HG03045 (cell line): ENCODE results near the gene GP1BB.

Experiments used
- ATAC-seq: cut with Tn5 transposase; IDR thresholded peaks from one replicate; pipeline ENCODE4 v1.9.1; 2021; ENCODE audit warnings: mild to moderate bottlenecking, moderate library complexity; ENCODE audit not compliant: unreplicated experiment

Gene GP1BB

DNA sequence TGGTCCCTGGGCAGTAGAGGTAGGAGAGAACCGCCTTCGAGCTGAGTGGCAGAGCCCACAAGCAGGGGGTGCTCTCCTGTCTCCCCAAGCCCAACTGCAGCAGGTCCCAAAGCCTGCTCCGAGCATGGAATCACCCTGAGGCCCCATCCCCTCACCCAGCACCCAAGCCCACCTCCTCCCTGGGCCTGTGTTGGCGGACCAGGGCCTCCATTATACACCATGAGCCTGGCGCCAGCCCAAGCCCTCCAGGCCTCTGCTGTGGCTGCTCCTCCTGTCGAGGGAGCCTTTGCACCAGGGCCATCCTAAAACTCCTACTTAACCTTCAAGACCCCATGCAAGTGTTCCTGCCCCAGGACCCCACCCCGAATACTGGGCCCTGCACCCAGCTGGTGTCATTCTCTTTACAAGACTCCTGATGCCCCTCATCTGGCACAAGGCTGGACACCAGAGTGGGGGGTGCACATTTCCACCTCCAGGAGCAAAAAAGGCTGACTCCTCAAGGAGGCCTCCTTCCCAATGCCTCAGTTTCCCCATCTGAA is 16.6 kb downstream of the GP1BB start:
- ATAC-seq, result no peak

DNA sequence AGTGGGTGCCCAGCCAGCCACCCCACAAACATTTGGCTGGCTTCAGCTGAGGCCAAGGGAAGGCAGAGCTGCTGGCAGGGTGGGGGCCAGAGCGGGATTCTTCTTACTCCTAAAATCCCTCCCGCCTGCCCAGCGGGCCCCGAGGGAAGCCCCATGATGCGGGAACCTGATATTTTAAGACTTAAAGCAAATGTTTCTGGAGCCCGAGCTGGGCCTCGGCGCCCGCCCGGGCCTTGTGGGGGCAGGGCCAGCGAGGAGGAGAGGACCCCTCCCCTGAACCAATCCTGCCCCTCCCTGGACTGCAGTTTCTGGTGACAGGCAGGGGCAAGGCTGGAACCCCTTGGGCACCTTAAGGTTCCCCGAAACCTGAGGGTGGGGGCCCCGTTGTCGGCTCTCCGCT is 17.2 kb downstream of the GP1BB start:
- ATAC-seq, result no peak

DNA sequence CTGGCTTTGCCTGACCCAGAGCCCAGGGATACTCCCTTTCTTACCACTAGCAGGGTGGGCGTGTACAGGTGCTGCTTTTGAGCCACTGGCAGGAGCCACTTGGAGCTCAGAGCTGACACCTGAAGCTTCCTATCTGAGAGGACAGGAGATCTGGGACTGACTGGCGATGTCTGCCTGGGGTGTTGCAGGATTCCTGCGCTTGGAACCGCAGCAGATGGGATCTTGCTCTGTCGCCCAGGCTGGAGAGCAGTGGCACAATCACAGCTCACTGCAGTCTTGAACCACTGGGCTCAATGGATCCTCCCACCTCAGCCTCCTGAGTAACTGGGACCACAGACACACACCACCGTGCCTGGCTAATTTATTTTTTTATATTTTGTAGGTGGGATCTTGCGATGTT is 17.7 kb downstream of the GP1BB start:
- no peak for ATAC-seq

DNA sequence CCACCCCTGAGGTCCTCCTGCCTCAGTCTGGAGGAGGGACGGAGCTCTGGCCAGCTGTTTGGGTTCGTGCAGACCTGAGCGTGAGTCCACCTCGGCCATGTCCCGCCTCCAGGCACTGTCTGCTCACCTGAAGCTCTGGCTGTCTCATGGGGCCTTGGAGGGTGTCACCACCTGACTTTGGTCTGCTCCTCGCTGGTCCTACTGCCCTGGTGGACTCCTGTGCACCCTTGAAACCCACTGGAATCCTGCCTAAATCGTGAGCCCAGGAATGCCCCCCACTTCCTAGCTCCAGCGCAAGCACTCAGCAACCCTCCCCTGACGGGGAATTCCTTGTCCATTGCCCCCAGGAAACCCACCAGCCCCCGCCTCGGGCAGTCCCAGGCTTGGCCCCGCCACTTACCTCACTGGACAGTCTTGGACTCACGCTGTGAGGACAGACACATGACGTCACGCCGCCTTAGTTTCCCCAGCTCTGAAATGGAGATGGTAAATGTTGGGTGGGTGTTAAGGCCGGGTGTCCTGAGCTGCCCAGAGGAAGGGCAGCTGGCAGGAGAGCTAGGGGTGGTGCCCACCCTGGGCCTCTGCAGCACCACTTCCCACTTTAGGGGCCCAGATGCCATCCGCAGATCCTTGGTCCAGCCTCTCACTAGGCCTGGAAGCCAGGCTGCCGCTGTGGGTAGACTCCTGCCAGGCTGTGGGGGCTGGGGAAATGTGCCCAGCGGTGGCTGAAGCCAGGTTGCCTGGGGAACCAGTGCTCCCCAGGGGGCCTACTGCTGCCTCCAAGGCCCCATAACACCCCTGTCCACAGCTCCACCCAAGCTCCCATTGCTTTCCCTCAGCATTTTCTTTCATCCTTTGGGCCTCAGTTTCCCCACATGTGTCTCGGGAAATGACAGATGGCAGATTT is 19.1 kb downstream of the GP1BB start:
- no peak for ATAC-seq

DNA sequence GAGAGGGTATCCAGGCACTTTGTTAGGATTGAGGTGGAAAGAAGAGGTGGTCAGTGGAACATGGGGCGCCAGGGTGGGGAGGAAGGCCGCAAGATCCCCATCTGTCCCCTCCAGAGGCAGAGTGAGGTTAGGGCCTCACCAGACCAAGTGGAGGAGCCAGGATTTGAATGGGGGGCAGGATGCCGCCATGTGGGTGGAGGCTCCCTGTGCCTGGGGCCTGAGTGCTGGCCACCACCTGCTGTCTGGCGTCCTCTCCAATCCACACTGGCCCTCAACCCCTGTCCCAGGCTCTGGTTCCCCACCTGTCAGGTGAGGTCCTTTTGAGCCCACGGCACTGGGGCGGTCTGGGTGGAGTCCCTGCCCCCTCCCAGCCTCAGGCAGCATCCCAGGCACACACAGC is 19.7 kb downstream of the GP1BB start:
- ATAC-seq, result no peak

DNA sequence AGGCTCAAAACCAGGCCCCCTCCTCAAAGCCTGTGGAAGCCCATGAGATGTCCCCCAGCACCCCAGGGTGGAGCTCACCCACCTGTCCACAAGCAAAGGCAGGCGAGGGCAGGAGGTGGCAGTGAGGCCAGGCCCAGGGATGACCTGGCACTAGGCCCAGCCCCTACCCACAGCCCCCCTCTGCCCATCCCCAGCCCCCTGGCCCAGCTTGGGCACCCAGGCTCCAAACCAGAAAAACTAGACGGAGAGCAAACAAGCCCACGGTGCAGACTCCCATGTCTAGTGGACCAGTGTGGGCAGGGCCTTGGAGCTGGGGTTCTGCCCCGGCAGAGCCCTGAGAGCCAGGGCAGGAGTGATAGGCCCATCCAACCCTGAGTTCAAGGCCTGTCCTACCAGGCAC is 20.3 kb downstream of the GP1BB start:
- ATAC-seq, result no peak

DNA sequence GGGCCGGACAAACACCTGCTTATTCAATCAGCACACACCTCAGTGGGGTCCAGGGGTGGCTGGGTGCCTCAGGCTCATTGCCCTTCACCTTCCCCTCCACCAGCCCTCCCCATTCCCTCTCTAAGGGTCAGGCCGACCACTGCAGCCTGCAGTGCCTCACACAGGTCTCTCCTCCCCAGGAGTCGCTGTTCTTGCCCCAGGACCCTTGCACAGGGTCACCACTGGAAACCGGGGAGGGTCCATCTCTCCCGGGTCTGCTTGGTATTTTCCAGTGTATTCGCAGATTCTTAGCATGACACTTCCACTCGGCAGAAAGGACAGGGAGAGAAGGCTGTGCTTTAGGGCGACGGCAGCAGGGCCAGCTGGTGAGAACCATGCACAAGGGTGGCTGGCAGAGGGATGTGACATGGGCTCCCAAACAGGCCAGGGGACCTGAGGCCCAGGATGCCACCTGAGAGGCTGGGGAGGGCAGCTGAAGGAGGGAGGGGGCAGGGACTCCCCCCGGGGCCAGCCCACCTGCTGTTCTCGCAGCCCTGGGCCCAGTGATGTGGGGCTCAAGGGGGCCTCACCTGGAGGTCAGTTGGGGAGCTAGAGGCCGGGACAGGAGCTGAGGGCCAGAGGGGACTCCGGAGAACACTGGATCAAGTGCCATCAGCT is 21.1 kb downstream of the GP1BB start:
- no peak for ATAC-seq

DNA sequence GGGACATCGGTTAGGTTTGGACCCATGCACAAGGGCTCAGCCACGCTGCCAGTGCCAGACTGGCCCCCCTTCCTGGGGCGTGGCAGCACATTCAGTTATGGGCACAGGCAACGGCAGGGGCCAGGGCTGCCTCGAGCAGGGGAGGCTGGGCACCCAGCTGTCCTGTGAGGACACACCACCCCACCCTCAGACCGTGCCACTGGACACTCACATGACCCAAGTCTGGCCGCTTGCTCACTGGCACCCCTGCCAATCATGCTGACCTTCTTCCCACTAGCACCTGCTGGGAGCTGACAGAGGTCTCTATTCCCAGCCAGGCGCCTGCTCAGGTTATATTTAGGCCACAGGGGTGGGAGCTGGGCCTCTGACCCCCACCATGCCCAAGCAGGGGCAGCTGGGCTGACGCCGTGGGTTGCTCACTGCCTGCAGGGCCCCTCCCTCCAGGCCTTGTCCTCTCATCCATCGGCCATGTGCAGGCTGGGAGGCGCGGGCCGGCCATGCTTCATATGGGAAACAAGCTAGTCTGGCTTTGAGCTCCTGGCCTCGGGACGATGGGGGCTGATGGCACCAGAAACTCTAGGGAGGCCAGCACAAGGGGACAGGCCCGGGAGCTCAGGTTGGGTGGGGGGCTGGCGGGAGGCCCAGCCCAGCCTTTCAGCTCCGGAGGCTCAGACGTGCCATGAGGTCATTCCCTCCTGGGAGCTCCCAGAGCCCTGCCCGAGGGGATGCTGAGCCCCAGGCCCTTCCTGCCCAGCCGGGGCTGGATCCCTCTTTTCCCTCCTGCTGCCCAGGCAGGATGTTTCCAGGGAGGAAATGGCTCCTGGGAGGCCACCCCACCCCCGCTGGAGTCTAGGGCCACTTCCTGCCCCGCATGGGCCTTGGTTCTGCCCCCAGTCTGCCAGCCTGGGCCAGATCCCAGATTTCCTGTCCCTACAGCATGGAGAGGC is 22.1 kb downstream of the GP1BB start:
- no peak for ATAC-seq

DNA sequence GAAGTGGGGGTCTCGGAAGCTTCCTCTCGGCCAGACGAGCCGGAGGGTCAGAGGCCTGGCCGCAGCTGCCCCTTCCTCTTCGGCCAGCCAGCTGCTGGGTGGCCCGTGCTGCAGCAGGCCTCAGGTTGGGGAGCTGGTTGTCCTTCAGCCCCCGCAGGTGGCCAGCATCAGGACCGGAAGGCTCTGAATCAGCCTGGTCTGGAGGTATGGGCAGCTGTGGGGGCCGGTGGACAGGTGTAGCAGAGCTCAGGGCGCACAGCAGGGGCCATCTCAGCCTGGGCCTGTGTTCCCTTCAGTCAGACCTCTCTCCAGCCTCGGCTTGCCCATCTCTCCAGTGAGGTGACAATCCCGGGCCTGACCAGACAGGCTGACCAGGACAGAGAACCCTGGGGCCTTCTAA is 23.4 kb downstream of the GP1BB start:
- no peak for ATAC-seq

DNA sequence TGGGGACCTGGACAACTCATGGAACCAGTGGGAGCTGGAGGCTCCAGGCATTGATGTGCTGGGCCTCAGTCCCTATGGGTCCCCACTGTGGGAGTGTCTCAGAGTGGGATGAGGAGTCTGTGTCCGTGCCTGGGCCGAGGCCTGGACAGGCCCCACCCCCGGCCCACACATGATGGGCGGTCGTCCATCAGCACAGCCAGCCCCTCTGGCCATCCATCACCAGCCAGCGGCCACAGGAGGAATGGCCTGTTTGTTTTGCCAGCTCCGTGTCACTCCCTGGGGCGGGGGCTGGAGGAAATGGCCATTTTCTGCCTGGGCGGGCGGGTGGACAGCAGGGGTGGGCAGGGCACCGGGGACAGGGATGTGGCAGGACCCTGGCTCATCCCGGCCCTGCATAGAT is 24.2 kb downstream of the GP1BB start:
- ATAC-seq, result no peak

DNA sequence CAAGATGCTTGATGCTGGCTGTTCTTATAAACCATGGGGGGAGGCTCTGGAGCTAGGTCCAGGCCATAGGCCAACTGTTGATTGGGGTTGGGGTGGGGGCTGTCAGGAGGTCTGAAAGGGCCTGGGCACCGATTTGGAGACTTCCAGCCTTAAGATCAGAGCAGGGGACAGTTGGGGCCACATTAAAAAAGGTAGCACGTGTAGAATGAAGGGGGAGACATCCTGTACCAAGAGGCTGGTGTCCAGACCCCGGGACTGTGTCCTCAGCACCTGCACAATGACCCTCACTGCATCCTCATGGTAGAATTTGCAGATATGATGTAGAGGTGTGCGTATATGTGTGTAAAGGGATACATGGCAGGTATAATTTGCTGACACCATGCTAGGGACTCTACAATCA is 24.8 kb downstream of the GP1BB start:
- no peak for ATAC-seq

DNA sequence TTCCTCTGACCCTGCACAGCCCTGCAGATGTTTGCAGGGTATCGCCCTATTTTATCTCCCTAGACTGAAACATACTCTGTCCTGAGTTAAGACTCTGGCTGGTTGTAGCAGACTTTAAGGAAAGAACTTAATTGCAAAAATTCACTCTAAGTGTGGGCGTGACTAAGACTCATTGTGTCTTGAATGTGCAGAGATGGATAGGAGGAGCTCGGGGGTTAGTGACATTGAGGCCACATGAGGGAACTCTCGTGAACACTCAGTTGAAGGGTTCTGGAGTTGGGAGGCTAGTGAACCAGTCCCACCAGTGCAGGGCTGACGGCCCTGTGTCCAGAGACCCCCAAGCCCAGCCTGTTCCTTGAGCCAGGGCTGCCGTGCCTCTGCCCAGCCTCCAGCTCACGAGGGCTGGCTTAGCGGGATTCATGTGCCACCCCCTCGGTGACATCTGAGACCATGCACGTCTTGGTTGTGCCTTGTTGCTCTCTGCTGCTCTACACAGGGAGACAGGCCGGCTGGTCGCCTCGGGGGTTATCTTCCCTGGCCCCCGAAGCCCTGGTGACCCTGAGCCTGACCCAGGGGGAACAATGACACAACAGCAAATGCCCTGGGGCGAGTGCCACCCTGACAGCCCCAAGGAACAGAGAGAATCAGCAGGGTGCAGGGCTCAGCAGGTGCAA is 25.8 kb downstream of the GP1BB start:
- no peak for ATAC-seq

DNA sequence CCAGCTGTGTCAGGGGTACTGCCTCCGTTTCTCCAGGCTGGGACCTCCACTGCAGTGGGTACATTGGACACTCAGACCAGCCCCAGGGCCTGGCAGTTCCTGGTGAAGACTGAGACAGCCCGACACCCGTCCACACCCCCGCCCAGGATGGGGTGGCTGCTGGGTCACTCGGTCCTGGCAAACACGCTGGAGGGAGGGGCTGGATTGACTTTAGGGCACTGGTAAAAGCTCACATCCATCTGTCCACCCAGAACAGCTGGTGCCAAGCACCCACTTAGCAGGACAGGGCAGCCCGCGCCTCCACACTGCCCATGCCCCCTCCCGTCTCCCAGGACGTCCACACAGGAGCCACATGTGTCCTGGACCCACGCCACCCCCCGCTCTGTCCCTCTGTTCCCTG is 26.5 kb downstream of the GP1BB start:
- ATAC-seq, result no peak

DNA sequence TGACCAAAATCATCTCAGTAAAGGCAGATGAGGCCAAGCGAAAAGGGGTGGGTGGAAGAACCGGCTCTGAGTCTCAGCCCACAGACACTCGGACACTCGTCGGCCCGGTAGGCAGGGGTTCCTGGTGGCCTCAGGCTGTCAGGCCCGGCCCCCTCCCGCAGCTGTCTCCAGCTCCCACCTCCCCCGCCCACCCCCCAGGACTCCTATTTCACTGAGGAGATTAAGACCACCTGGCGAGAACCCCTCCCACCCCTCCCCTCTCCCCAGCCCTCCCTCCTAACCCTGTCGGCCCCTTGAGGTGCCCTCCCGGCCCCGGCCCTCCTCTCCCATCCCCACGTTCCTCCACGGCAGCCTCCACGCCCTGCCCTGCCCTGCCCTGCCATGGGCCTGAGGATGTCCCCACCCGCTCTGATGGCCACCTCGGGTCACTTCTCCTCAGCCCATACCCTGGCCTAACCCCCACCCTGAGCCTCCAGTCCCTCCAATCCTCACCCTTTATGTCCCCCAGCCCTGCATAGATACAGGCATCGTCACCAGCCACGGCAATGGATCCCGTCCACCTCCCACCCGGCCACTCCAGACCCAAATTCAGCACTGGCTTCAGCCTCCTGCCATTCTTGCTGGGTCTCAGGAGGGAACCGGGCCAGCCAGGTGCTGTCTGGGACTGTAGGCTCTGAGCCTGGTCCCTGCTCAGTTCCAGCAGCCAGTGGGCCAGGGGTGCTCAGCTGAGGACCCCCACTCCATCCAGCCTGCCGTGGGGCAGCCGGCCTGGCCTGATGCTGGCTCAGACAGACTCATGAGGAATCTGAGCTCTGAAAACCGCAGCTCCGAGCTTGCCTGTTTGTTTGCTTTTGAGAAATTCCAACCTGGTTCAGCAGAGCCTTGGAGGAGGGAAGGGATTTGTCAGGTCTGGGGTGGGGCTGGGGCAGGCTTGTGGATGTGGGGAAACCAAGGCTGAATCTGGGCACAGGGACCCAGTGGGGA is 27.5 kb downstream of the GP1BB start:
- no peak for ATAC-seq

DNA sequence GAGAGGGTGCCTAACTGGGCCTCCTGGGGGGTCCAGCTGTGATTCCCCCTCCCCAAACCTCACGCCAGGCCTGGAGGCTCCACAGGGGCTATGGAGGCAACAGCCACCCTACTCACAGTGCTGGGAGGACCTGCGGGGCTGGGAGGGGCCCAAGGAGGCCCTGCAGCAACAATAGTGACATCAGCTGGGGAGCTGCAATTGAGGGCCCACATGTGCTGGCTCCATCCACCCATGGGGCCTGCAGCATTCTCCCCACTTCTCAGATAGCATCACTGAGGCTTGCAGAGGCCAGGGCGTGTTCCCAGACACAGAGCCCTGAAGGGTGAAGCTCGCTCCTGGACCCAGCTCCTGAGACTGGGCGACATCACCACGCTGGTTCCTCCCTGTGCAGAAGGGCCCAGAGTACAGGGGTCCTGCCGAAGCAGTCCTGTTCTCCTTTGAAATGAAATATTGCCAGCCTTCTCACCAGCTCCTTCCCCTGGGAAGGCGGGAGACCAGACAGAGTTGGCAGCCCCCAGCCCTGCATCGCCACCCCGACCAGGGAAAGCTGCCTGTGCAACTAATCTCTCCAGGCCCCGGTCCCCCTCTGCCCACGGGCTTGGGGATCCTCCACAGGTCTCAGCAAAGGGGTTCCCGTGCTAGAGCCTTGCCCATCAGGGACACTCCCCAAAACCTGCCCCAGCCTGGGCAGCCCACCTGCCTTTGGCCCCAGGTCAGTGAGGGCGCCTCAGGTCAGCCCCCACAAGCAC is 28.3 kb downstream of the GP1BB start:
- ATAC-seq, result no peak

DNA sequence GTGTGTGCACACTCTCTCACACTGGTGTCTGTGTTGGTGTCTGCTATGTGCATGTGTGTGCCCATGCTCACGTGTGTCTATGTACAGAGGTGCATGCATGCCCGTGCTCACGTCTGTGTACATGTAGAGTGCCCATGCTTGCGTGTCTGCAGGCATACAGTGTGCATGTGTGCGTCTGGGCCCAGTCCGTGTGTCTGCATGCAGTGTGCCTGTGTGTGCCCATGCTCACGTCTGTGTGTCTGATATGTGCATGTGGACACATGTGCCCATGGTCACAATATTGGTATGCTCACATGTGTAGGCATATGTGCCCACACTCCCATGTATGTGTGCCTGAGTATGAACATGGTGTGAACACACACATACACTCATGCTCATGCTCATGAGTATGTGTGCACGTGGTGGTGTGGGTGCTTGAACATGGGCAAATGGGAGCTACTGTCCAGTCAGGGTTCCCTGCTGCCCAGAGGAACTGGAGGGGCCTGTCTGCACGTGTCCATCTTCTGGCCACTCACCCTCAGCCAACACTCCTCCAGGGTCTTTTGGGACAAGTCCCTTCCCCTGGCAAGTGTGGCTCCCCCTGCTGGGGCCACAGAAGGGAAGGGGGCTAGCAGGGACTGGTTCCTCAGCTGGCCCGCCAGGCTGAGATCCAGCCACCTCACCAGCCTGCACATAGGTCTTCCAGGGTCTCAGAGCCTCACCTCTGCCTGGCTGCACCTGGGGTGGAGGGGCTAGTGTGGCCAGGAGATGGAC is 29.9 kb downstream of the GP1BB start:
- no peak for ATAC-seq

DNA sequence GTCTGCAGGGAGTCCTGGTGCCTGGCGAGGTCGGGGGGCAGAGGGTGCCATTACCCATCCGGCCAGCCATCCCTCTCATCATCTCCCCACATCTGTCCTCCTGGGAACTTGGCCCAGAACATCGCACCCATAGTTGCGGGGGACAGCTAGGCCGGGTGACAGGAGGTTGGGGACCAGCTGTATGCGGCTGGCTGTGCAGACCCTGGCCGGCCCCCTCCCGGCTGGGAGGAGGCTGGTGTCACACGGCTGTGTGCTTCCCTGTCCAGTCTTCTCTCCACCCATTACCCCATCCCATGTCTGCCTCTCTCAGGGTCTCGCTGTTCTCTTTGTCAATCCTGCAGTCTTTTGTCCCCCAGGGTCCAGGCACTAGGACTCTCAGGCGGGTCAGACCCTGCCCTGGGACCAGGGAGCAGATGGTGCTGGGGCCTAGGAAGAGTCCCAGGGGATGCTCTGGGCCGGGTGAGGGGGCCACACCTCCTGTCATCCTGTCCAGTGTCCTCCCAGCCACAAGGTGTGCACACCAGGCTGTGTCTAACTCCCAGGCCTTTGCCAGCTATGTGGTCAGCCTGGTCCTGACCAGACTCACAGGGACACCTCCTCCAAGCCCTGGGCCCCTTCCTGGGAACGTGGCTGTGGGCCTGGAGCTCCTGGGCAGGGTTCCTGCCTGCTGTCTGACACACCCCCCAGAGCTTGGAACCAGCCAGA is 30.8 kb downstream of the GP1BB start:
- no peak for ATAC-seq
